ENCODE data around the gene IFITM5.

Gene IFITM5

GRCh38 chr11:299081-299891 is at the start of gene IFITM5:
IFITM5 (minus strand) TSS chr11:299526; CDS start chr11:299490, 36 bp downstream.
- Histone ChIP-seq H3K9me3 (ENCODE audit: control insufficient read depth, insufficient read depth, low read length) (no peaks in the 10 kb centered on the region), H3K27ac (ENCODE audit: low read depth, low read length) (no peak within 1 kb of the TSS), H3K9ac (ENCODE audit: low read depth, low read length) (peak within 1 kb of the TSS; percentile 14; the same call in 1 of the 2 replicates), H3K27me3 (ENCODE audit: control insufficient read depth, insufficient read depth, low read length) (no peaks in the 10 kb centered on the region), H3K4me1 (ENCODE audit: control insufficient read depth, insufficient read depth, low read length) (peaks cover 10% of the 10 kb centered on the region), H3K4me3 (ENCODE audit: low read depth, low read length) (no peak within 1 kb of the TSS), H3K36me3 (ENCODE audit: control insufficient read depth, insufficient read depth, low read length) (peaks cover 12% of the 10 kb centered on the region)

- Histone ChIP-seq H3K9ac (ENCODE audit: low read depth, low read length) (no peak overlapping the region), H3K27ac (ENCODE audit: low read depth, low read length) (no peak overlapping the region), H3K9me3 (ENCODE audit: control insufficient read depth, insufficient read depth, low read length) (no peaks in the 10 kb centered on the region), H3K4me3 (ENCODE audit: low read depth, low read length) (no peak overlapping the region), H3K36me3 (ENCODE audit: control insufficient read depth, insufficient read depth, low read length) (no peaks in the 10 kb centered on the region), H3K27me3 (ENCODE audit: control insufficient read depth, insufficient read depth, low read length) (no peaks in the 10 kb centered on the region), H3K4me1 (ENCODE audit: control insufficient read depth, insufficient read depth, low read length) (peaks cover 18% of the 10 kb centered on the region)
Observed at GRCh38 chr11:346529-346928, 47.2 kb upstream of the IFITM5 start.

- Histone ChIP-seq H3K36me3 (ENCODE audit: control insufficient read depth, insufficient read depth, low read length) (no peaks in the 10 kb centered on the region), H3K4me1 (ENCODE audit: control insufficient read depth, insufficient read depth, low read length) (peaks cover 26% of the 10 kb centered on the region), H3K9me3 (ENCODE audit: control insufficient read depth, insufficient read depth, low read length) (no peaks in the 10 kb centered on the region), H3K27me3 (ENCODE audit: control insufficient read depth, insufficient read depth, low read length) (no peaks in the 10 kb centered on the region), H3K4me3 (ENCODE audit: low read depth, low read length) (no peak overlapping the region), H3K9ac (ENCODE audit: low read depth, low read length) (no peak overlapping the region), H3K27ac (ENCODE audit: low read depth, low read length) (no peak overlapping the region)
Observed at GRCh38 chr11:344836-345578, 45.7 kb upstream of the IFITM5 start.

DNA sequence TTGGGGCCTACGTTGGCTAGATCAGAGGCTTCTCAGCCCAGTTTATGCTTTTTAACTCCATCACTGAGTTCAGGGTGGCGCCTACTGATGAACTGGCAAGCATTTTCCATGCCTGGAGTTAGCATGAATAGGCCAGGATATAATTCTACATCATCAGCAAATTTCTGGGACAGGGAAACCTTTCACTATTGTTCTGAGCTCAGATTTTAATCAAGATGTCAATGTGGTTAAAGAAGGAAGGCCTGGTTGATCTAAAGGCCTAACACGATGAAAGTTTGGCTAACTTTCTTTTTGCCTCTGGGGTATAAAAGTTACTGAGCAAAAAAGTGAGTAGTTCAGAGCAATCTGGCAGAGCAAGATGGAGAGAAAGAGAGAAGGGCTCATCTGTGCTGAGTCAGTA is 43.0 kb upstream of the IFITM5 start:
- H3K36me3 ChIP-seq (ENCODE audit: control insufficient read depth, insufficient read depth, low read length), result no peaks in the 10 kb centered on the region
- no peaks in the 10 kb centered on the region for H3K9me3 ChIP-seq (ENCODE audit: control insufficient read depth, insufficient read depth, low read length)
- no peak overlapping the region for H3K9ac ChIP-seq (ENCODE audit: low read depth, low read length)
- no peak overlapping the region for H3K4me3 ChIP-seq (ENCODE audit: low read depth, low read length)
- H3K27me3 ChIP-seq (ENCODE audit: control insufficient read depth, insufficient read depth, low read length), result no peaks in the 10 kb centered on the region
- H3K27ac ChIP-seq (ENCODE audit: low read depth, low read length), result peak overlapping the region; percentile 83
- H3K4me1 ChIP-seq (ENCODE audit: control insufficient read depth, insufficient read depth, low read length), result peaks cover 32% of the 10 kb centered on the region

DNA sequence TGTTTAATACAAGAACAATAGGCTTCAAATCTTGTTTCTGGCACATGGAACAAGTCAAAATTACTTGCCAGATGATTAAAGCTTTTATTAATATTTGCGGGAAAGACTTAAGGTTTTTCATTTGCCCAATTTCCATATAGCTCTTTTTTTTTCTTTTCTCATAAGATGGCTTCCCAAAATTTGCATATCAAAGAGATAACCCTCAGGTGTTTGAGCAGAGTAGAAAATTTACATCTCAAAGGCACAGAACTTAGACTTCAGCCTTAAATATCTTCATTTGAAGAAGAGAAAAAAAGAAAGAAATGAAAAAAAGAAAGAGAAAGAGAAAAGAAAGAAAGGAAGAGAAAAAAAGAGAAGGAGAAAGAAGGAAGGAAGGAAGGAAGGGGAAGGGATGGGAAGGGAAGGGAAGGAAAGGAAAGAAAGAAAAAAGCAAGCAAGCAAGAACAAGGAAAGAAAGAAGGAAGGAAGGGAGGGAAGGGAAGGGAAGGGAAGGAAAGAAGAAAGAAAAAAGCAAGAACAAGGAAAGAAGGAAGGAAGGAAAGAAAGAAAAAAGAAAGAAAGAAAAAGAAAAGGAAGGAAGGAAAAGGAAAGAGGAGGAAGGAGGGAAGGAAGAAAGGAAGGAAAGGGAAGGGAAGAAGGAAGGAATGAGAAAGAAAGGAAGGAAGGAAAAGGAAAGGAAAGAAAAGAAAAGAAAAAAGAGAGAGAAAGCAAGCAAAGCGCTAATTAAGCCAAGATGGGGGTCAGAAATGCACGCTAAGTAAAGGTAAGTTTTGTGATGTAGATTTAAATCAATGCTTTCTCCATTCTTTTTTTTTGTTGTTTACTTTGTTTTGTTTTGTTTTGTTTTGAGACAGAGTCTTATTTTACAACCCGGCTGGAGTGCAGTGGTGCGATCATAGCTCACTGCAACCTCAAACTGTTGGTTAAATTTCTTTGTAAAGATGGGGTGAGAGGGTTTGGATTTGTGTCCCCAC is 41.5 kb upstream of the IFITM5 start:
- Histone ChIP-seq H3K9me3 (ENCODE audit: control insufficient read depth, insufficient read depth, low read length) (no peaks in the 10 kb centered on the region), H3K9ac (ENCODE audit: low read depth, low read length) (peak overlapping the region; percentile 37; the same call in 1 of the 2 replicates), H3K27ac (ENCODE audit: low read depth, low read length) (peak overlapping the region; percentile 83), H3K4me3 (ENCODE audit: low read depth, low read length) (peak overlapping the region; percentile 29), H3K27me3 (ENCODE audit: control insufficient read depth, insufficient read depth, low read length) (no peaks in the 10 kb centered on the region), H3K36me3 (ENCODE audit: control insufficient read depth, insufficient read depth, low read length) (no peaks in the 10 kb centered on the region), H3K4me1 (ENCODE audit: control insufficient read depth, insufficient read depth, low read length) (peaks cover 42% of the 10 kb centered on the region)

- no peaks in the 10 kb centered on the region for H3K36me3 ChIP-seq (ENCODE audit: control insufficient read depth, insufficient read depth, low read length)
- H3K4me1 ChIP-seq (ENCODE audit: control insufficient read depth, insufficient read depth, low read length), result peaks cover 49% of the 10 kb centered on the region
- H3K9ac ChIP-seq (ENCODE audit: low read depth, low read length), result no peak overlapping the region
- H3K9me3 ChIP-seq (ENCODE audit: control insufficient read depth, insufficient read depth, low read length), result no peaks in the 10 kb centered on the region
- H3K27me3 ChIP-seq (ENCODE audit: control insufficient read depth, insufficient read depth, low read length), result no peaks in the 10 kb centered on the region
- no peak overlapping the region for H3K4me3 ChIP-seq (ENCODE audit: low read depth, low read length)
- peak overlapping the region; percentile 83 for H3K27ac ChIP-seq (ENCODE audit: low read depth, low read length)
Observed at GRCh38 chr11:339963-340362, 40.6 kb upstream of the IFITM5 start.

DNA sequence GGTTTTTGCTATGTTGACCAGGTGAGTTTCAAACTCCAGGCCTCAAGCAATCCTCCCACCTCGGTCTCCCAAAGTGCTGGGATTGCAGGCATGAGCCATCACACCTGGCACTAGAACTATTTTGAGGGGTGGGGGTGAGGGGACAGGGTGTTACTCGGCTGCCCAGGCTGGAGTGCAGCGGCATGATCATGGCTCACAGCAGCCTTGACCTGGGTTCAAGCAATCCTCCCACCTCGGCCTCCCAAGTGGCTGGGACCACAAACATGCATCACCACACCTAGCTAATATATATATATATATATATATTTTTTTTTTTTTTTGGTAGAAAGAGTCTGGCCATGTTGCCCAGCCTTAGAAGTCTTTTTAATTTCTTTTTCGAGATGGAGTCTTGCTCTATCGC is 38.4 kb upstream of the IFITM5 start:
- Histone ChIP-seq H3K27ac (ENCODE audit: low read depth, low read length) (no peak overlapping the region), H3K27me3 (ENCODE audit: control insufficient read depth, insufficient read depth, low read length) (no peaks in the 10 kb centered on the region), H3K4me1 (ENCODE audit: control insufficient read depth, insufficient read depth, low read length) (peaks cover 60% of the 10 kb centered on the region), H3K4me3 (ENCODE audit: low read depth, low read length) (no peak overlapping the region), H3K9me3 (ENCODE audit: control insufficient read depth, insufficient read depth, low read length) (no peaks in the 10 kb centered on the region), H3K36me3 (ENCODE audit: control insufficient read depth, insufficient read depth, low read length) (no peaks in the 10 kb centered on the region), H3K9ac (ENCODE audit: low read depth, low read length) (no peak overlapping the region)

- no peaks in the 10 kb centered on the region for H3K27me3 ChIP-seq (ENCODE audit: control insufficient read depth, insufficient read depth, low read length)
- no peak overlapping the region for H3K9ac ChIP-seq (ENCODE audit: low read depth, low read length)
- no peak overlapping the region for H3K27ac ChIP-seq (ENCODE audit: low read depth, low read length)
- no peaks in the 10 kb centered on the region for H3K9me3 ChIP-seq (ENCODE audit: control insufficient read depth, insufficient read depth, low read length)
- H3K36me3 ChIP-seq (ENCODE audit: control insufficient read depth, insufficient read depth, low read length), result no peaks in the 10 kb centered on the region
- no peak overlapping the region for H3K4me3 ChIP-seq (ENCODE audit: low read depth, low read length)
- H3K4me1 ChIP-seq (ENCODE audit: control insufficient read depth, insufficient read depth, low read length), result peaks cover 50% of the 10 kb centered on the region
Observed at GRCh38 chr11:336659-337198, 37.4 kb upstream of the IFITM5 start.

GRCh38 chr11:335779-336658 is 36.7 kb upstream of the IFITM5 start:
- Histone ChIP-seq H3K4me3 (ENCODE audit: low read depth, low read length) (no peak overlapping the region), H3K36me3 (ENCODE audit: control insufficient read depth, insufficient read depth, low read length) (no peaks in the 10 kb centered on the region), H3K27me3 (ENCODE audit: control insufficient read depth, insufficient read depth, low read length) (no peaks in the 10 kb centered on the region), H3K4me1 (ENCODE audit: control insufficient read depth, insufficient read depth, low read length) (peaks cover 44% of the 10 kb centered on the region), H3K9ac (ENCODE audit: low read depth, low read length) (no peak overlapping the region), H3K27ac (ENCODE audit: low read depth, low read length) (peak overlapping the region; percentile 51), H3K9me3 (ENCODE audit: control insufficient read depth, insufficient read depth, low read length) (no peaks in the 10 kb centered on the region)
